ENCODE results near the gene RAN.
"Not testable (repeated sequence)": the region's sequence is repeated elsewhere in the genome, so short reads cannot be mapped to it uniquely, and the experiment has no call there.

The RAN gene

DNA sequence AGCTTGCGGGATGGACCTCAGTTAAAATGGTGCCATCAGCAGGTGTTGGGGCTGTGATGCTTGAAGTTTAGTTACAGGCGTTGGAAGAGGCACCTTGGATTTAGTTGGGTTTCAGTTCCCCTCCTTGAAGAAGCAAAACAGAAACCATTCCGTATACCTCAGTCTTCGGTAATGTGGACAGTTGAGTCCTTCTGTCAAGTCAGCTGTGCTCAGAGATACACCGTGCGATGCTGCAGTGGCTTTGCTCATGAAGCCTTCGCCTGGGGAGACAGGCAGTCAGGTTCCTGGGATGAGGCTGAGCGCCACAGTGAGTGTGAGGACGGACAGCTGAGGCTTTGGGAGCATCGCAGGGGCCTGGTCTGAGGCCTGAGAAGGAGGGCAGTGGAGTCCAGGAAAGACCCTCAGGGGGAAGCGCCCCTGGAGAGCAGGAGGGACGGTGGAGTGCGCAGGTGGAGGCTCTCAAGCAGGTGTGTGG lies 7.4 kb downstream of the RAN start:
- no peak for DNase-seq

DNA sequence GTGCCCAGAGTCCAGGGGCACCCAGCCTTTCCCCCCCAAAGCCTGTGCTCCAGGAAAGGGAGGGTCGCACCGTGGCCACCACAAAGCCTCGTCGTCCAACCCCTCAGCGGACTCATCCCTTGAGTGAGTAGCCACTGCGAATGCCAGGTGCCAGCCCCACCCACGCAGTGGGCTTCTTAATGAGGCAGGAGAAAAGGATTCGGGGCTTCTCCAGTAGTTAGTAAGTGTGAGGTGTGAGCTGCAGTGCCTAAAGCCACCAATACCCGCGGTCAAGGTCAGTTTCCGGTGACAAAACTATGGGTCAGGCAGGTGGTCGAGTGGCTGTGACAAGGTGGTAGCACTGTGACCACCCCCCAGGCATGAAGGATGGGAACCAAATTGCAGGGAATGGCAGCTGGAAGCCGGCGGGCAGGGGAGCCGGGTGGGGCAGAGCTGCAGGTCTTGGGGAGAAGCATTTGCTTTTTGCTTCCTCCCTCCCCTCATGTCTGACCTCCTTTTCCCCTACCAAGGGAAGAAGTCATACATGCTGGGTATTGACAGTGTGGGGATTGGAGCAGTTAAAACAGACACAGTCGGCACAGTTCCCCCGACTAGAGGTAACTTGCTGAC lies 8.0 kb downstream of the RAN start:
- DNase-seq, result no peak

DNA sequence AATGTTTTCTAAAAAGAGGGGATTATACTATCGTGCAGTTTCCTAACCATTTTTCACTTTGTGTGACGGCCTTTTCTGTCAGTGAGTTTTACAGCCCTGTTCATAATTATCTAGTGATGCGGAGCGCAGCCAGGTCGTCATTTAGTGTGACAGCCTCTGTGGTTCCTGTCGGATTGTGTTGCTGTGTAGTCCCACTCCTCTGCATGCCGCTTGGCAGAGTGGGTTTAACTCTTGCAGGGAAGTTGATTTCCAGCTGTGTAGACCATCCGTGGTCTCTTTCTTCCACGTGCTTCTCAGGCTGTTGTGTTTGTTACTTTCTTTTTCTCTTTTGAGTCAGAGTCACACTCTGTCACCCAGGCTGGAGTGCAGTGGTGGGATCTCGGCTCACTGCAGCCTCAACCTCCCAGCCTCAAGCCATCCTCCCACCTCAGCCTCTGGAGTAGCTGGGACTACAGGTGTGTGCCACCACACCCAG lies 8.6 kb downstream of the RAN start:
- DNase-seq, result no peak

DNA sequence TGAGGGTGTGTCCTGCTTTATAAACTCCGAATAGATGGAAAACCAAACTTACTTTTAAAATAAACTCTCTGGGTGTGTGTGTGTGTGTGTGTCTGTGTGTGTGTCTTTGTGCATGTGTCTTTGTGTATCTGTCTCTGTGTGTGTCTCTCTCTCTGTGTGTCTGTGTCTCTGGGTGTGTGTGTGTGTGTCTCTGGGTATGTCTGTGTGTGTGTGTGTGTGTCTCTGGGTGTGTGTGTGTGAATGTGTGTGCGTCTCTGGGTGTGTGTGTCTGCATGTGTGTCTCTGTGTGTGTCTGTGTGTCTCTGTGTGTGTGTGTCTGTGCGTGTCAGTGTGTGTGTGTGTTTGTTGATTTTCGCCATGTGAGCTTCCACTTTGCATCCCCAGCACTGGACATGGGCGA lies 9.2 kb downstream of the RAN start:
- no peak for DNase-seq

DNA sequence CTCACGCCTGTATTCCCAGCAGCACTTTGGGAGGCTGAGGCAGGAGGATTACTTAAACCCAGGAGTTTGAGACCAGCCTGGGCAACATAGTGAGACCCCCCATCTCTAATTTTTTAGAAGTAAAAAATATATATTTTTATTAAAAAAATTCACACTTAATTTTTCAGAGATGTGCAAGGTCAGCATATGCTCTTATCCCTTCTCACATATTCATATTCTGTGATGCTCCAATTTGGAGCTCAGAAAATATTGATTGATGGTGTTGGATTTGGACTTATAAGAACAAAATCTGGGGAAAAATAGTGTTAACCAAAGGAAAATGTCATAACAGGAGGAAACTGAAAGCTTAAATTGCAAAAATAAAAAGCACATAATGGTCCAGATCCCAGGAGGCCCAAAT lies 9.7 kb downstream of the RAN start:
- DNase-seq, result no peak

DNA sequence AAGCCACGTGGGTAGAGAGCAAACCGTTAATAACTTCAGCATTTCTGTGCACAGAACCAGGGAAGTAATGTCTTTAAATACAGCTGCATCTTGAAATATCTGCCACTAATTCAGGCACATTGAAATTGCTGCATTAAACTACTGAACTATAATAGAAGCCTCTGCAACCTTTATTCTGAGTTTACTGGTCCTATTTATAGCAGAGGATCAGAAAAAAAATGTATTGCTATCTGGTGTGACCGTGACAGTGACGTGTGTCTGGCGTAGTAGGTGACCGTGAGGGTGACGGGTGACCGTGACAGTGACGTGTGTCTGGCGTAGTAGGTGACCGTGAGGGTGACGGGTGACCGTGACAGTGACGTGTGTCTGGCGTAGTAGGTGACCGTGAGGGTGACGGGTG lies 15.3 kb downstream of the RAN start:
- not testable (repeated sequence) for DNase-seq

DNA sequence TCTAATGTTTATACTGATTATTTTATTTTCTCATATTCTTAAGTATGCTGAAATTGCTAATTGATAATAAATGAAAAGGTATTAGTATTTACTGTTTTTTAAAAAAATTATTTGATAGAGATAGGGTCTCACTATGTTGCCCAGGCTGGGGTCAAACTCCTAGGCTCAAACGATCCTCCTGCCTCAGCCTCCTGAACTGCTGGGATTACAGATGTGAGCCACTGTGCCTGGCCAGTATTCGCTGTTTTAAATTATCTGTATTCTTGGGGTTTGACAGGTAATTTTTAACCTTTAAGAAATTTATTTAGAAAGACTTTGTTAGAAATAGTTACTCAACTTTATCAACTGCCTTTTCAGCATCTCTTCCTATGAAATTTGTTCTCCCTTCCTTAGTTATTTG lies 32.2 kb downstream of the RAN start:
- DNase-seq, result no peak

DNA sequence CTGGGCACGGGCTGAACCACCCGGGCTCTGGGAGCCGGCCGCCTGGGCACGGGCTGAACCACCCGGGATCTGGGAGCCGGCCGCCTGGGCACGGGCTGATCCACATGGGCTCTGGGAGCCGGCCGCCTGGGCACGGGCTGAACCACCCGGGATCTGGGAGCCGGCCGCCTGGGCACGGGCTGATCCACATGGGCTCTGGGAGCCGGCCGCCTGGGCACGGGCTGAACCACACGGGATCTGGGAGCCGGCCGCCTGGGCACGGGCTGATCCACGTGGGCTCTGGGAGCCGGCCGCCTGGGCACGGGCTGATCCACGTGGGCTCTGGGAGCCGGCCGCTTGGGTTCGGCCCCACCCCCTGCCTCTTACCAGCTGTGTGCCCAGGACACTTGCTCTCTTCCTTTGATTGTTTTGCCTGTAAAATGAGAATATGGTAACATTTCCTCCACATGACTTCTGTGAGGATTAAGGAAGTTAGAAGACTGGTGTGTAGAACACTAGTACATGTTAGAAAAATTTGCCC lies 33.1 kb downstream of the RAN start:
- DNase-seq, result not testable (repeated sequence)

DNA sequence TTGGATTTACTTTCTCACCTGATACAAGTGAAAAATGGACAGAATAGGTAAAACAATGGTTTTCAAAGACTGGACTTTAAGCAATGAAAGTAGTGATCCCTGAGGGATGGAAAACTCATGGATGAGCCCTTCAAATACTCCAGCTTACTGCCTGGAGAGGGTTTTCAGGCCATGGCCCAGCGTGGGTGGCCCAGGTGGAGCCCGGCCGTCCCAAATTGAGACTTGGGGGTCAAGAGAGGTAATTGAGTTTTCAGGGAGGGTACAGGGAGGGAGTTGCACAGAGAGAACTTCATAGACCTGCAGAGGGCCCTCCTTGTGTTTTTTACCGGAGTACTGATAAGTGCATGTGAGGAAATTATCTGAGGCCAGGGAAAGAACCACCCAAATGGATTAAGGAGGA lies 37.2 kb downstream of the RAN start:
- DNase-seq, result no peak

DNA sequence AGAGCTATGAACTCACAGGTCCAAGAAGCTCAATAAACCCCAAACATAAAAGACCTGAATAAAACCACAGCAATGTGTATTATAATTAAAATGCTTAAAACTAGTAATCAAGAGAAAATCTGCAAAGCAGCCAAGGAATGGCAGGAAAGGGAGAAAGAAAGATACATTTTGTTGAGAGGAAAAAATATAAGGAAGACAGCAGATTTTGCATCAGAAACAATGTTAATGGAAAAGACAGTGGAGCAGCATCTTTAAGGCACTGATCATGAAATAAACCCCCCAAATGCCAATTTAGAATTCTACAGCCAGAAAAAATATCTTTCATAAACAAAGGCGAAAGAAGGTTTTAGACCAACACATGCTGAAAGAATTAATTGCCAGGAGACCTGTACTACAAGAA lies 39.3 kb downstream of the RAN start:
- no peak for DNase-seq

DNA sequence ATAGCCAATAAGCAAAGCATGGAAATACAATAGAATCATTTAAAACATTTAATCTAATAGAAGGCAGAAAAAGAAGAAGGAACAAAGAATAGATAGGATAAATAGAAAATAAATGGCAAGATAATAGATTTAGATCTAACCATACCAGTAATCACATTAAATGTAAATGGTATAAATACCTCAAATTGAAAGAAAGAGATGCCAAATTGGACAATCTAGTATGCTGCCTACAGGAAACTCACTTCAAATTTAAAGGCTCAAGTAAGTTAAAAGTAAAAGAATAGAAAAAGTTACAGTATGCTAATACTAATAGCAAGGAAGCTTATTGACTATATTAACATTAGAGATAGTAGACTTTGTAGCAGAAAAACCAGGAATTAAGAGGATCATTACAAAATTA lies 40.1 kb downstream of the RAN start:
- DNase-seq, result no peak

DNA sequence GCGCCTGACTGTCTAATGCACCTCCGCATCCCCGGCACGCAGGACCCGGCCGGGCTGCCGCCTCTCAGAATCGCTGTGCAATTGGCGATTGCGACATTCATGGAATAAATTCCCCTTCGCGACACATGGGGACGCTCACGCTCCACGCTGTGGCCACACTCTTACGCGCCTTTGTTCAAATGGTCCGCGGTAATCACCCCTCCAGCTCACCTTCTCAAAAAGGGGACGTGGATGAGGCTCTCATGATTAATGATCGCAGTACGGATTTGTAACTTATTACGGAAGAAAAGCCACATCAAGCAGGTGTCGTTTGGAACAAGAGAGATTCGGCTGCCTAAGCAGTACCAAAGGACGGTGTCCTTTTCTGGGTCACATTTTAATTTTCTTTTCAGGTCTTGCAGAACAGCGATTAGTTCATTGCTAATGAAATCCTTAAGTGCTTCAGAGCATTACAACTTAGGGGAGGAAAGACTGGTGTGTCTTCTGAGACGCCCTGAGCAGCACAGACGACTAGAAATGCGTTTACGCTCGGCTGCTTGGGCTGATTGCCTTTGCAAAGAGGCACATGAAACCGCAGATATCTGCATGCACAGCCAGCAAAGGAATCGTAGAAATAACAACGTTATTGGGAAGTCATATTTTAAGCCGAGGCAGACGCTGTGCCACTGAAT lies 44.5 kb downstream of the RAN start:
- no peak for DNase-seq

DNA sequence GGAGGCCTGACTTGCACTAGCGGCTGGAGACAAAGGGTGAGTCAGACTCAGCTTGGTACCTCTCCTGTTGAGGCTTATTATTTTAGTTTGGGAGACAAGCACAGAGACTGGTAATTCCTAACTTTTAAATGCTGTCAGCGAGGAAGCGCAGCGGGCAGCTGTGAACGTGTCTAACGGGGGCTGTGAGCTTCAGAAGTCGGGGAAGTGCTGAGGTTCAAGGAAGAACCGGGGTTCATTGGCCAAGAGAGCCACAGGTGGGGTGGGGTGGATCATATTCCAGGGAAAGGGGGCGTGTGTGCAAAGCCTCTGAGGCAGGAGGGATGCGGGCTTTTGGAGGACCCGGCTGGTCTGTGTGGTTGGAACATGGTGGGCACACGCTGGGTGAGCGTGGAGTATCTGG lies 45.7 kb downstream of the RAN start:
- no peak for DNase-seq

DNA sequence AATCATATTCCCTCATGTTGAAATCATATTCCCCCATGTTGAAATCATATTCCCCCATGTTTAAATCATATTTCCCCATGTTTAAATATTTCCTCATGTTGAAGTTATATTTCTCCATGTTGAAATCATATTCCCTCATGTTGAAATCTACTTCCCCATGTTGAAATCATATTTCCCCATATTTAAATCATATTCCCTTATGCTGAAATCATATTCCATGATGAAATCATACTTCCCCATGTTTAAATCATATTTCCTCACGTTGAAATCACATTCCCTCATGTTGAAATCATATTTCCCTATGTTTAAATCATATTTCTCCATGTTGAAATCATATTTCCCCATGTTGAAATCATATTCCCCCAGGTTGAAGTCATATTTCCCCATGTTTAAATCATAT lies 47.2 kb downstream of the RAN start:
- DNase-seq, result no peak

DNA sequence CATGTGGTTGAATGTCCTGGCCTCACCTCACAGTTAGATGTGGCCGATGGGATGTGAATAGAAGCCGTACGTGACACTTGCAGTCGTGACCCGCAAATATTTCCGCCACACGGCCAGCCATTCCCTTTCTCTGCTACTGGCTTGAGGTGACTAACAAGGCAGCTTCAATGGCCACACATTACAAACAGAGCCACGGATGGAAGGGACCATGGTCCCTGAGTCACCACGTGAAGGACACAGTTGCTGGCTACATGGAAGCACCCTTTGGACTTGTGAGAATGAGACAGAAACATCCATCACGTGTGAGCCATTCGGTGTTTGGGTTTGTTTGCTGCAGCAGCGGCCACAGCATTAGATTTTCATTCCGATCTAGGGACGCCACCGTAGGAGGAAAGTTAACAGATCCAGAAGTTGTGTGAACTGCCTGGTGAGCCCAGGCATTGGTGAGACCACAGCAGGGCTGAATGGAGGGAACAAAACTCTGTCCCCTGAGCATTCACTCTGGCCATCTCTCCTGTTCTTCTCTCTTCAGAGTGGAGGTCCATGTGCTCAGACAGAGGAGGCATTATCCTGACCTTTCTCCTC lies 48.3 kb downstream of the RAN start:
- no peak for DNase-seq

DNA sequence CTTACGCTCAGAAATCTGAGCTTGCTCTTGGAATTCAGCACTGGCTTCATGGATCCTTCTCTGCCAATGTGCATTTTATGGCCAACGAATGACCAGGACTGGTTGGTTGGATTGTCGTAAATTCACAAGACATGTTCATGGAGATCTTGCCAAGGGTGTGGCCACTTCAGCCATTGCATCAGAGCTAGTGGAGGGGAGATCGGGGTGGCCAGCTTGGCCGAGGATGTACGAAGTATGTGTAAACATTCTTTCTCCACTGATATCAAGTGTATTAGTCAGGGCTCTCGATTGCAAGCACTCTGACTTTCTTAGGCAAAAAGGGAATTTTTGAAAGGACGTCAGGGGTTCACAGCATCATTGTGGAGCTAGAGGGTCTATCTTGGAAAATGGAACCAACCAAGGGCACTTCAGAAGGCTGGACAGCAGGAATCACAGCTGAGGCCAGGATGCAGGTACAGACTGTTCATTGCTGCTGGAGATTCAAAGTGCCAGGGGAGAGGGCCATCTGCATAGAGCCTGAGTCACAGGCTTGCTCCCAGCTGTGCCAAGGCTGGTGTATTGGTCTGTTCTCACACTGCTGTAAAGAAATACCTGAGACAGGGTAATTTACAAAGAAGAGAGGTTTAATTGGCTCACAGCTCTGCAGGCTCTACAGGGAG lies 49.0 kb downstream of the RAN start:
- DNase-seq, result no peak

DNA sequence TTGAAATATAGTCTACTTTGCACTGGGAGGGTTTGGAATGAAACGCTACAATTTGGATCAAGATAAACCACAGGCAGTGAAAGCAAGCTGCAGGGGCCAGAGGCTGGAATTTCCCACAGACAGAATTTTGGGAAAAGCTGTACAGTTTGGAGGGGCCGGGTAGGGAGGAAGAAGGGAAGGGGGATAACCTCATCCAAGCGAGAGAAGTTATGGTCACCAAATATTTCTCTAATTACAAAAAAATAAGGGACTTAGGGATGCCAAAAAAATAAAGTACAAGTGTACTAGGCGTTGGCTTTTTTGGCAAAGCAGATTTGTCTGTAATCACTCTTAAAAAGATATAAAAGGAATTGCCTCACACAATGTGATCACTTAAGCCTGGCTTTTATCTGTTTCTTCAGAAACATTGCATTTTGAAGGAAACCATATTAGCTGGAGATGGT lies 50.7 kb downstream of the RAN start:
- DNase-seq, result no peak

DNA sequence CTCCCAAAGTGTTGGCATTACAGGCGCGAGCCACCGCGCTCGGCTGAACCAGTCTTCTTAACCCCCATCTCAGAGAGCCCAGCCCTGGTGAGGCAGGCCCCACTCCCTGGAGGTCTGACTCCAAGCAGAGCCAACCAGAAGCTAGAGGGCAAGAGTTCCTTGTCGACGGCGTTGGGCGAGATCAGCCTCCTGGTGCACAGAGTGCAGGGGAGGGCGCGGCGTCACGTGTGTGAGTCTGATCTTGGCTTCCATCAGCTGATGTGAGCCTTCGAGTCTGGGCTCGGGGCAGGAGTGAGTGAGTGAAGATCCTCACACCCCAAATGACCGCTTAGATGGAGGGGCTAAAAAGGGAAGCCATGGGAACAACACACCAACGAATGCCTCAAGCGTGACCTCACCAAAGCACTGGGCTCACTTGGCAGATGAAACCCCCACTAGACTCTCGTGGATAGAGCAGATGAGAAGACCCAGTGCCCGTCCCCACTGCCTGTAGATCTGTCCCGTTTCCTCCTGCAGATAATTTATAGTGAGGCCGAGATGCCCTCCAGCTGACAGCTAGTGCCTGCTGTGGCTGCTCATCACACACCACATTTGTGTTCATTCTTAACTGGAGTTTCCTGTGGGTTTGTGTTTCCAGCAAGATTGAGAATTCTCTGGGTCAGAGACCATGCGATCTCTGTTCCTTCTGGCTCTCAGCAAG lies 53.2 kb downstream of the RAN start:
- no peak for DNase-seq

DNA sequence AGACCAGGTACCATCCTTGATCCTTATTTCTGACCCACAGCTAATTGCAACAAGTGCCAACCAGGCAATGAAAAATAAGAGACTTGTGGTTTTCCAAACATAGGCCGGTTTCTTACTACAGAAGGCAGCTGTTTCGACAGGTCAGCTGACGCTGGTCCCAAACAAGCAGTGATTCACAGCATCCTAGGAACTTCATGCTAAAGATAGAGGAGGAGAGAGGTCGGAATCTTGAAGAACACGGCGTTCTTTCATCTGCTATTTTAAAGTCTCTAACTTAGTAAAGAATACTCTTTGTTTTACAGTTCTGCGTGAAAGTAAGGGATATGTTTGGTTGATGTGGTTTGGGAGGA lies 53.8 kb downstream of the RAN start:
- DNase-seq, result no peak
